ENCODE results near the gene MYL6.

MYL6 gene

GRCh38 chr12:56130876-56131275, 27.3 kb upstream of the MYL6 start:
- Histone ChIP-seq H3K27me3 (ENCODE audit: insufficient read depth, poor library complexity, severe bottlenecking) (no peaks in the 10 kb centered on the region), H3K4me3 (replicated peaks; ENCODE audit: insufficient read depth, low read length) (no peak overlapping the region), H3K27ac (replicated peaks) (no peak overlapping the region)
- TF ChIP-seq CTCF (IDR thresholded peaks at IDR 0.05; ENCODE audit: insufficient read depth, low read length) (no peak), REST (IDR thresholded peaks at IDR 0.05; ENCODE audit: insufficient replicate concordance, low read depth) (no peak), POLR2AphosphoS5 (IDR thresholded peaks at IDR 0.05; ENCODE audit: low read depth) (no peak), SPI1 (IDR thresholded peaks at IDR 0.05; ENCODE audit: borderline replicate concordance, low read depth) (no peak), GABPA (IDR thresholded peaks at IDR 0.05; ENCODE audit: low read depth) (no peak)
- no peak for DNase-seq (ENCODE audit: low read depth in 1 of 2, low spot score in 1 of 2)

- TF ChIP-seq GABPA (IDR thresholded peaks at IDR 0.05; ENCODE audit: low read depth) = no peak
- no peak for TF ChIP-seq REST (IDR thresholded peaks at IDR 0.05; ENCODE audit: insufficient replicate concordance, low read depth)
- TF ChIP-seq POLR2AphosphoS5 (IDR thresholded peaks at IDR 0.05; ENCODE audit: low read depth) = no peak
- no peak for TF ChIP-seq SPI1 (IDR thresholded peaks at IDR 0.05; ENCODE audit: borderline replicate concordance, low read depth)
- TF ChIP-seq CTCF (IDR thresholded peaks at IDR 0.05; ENCODE audit: insufficient read depth, low read length) = no peak
- Histone ChIP-seq H3K27ac (replicated peaks) (no peak overlapping the region), H3K4me3 (replicated peaks; ENCODE audit: insufficient read depth, low read length) (no peak overlapping the region), H3K27me3 (ENCODE audit: insufficient read depth, poor library complexity, severe bottlenecking) (no peaks in the 10 kb centered on the region)
- no peak for DNase-seq (ENCODE audit: low read depth in 1 of 2, low spot score in 1 of 2)
These were observed 23.3 kb upstream of the MYL6 start for GRCh38 chr12:56134897-56135296.

- TF ChIP-seq GABPA (IDR thresholded peaks at IDR 0.05; ENCODE audit: low read depth) (no peak), POLR2AphosphoS5 (IDR thresholded peaks at IDR 0.05; ENCODE audit: low read depth) (no peak), REST (IDR thresholded peaks at IDR 0.05; ENCODE audit: insufficient replicate concordance, low read depth) (no peak), SPI1 (IDR thresholded peaks at IDR 0.05; ENCODE audit: borderline replicate concordance, low read depth) (no peak), CTCF (IDR thresholded peaks at IDR 0.05; ENCODE audit: insufficient read depth, low read length) (no peak)
- no peaks in the 10 kb centered on the region for H3K27me3 ChIP-seq (ENCODE audit: insufficient read depth, poor library complexity, severe bottlenecking)
- no peak overlapping the region for H3K27ac ChIP-seq (replicated peaks)
- no peak for DNase-seq (ENCODE audit: low read depth in 1 of 2, low spot score in 1 of 2)
- no peak overlapping the region for H3K4me3 ChIP-seq (replicated peaks; ENCODE audit: insufficient read depth, low read length)
These were observed 20.1 kb upstream of the MYL6 start for GRCh38 chr12:56137853-56138571.

Measured in HL-60 (cell line).